Mesodermal cell (in vitro differentiated cells): ENCODE measurements around the gene PCDHGB2.

Source experiments
- H3K27ac ChIP-seq: 2 replicates; pipeline ENCODE4 v1.7.0; 2013; ENCODE audit warnings: mild to moderate bottlenecking, low read depth, low read length, moderate library complexity; ENCODE audit not compliant: severe bottlenecking
- H3K36me3 ChIP-seq: 2 replicates; pipeline ENCODE4 v1.7.1; 2013; ENCODE audit warnings: mild to moderate bottlenecking, low read length, moderate library complexity; ENCODE audit not compliant: control insufficient read depth, insufficient read depth
- H3K4me1 ChIP-seq: one replicate; pipeline ENCODE4 v1.7.1; 2013; ENCODE audit warnings: mild to moderate bottlenecking, low read length; ENCODE audit not compliant: insufficient read depth, control insufficient read depth, poor library complexity, severe bottlenecking
- H3K4me3 ChIP-seq: 2 replicates; pipeline ENCODE4 v1.7.0; 2013; ENCODE audit warnings: low read length, control low read depth, mild to moderate bottlenecking; ENCODE audit not compliant: insufficient read depth, poor library complexity, severe bottlenecking; ENCODE audit errors: extremely low read depth
- H3K9me3 ChIP-seq: 2 replicates; pipeline ENCODE4 v1.7.1; 2013; ENCODE audit warnings: mild to moderate bottlenecking, low read length, moderate library complexity; ENCODE audit not compliant: control insufficient read depth
- WGBS, 2 experiments: methylation state at CpG; one replicate each; pipeline ENCODE4 v1.1.5; 2013; ENCODE audit warnings: missing lambda C conversion rate in 2 of 2; ENCODE audit not compliant: insufficient coverage in 2 of 2; 5-methylcytosine and 5-hydroxymethylcytosine counted together

Gene PCDHGB2

GRCh38 chr5:141354900-141355469 is 4.8 kb upstream of the PCDHGB2 start, which contains the start of gene PCDHGA4:
PCDHGA4 (plus strand) TSS chr5:141355021; CDS start chr5:141355108, 87 bp downstream.
- Histone ChIP-seq H3K4me3 (no peak within 1 kb of the TSS), H3K27ac (no peak within 1 kb of the TSS)

GRCh38 chr5:141355641-141356040 is 4.2 kb upstream of the PCDHGB2 start:
- H3K4me1 ChIP-seq = no peaks in the 10 kb centered on the region
- 96 to 97% methylated on average over 22 to 24 of the region's 24 CpGs for WGBS, 2 experiments
- H3K36me3 ChIP-seq = no peaks in the 10 kb centered on the region
- H3K9me3 ChIP-seq = peaks cover 46% of the 10 kb centered on the region
- H3K4me3 ChIP-seq = no peak overlapping the region
- no peak overlapping the region for H3K27ac ChIP-seq

More at GRCh38 chr5:141354900-141355469, 4.8 kb upstream of the PCDHGB2 start, which contains the start of gene PCDHGA4:
- no peaks in the 10 kb centered on the region for H3K36me3 ChIP-seq
- H3K9me3 ChIP-seq = peaks cover 46% of the 10 kb centered on the region
- 90 to 92% methylated on average over 27 to 29 of the region's 29 CpGs for WGBS, 2 experiments
- H3K4me1 ChIP-seq = no peaks in the 10 kb centered on the region

- Histone ChIP-seq H3K4me1 (no peaks in the 10 kb centered on the region), H3K27ac (no peak overlapping the region), H3K9me3 (peaks cover 46% of the 10 kb centered on the region), H3K36me3 (no peaks in the 10 kb centered on the region), H3K4me3 (no peak overlapping the region)
- WGBS, 2 experiments = 80 to 89% methylated on average over 3 to 4 of the region's 5 CpGs
These were observed 3.7 kb upstream of the PCDHGB2 start for GRCh38 chr5:141356133-141356532.

- Histone ChIP-seq H3K27ac (no peak overlapping the region), H3K4me3 (no peak overlapping the region), H3K9me3 (peaks cover 47% of the 10 kb centered on the region)
These were observed 2.8 kb upstream of the PCDHGB2 start for GRCh38 chr5:141356950-141357349.

GRCh38 chr5:141360685-141361084 is 891 bp downstream of the PCDHGB2 start:
- H3K27ac ChIP-seq = no peak overlapping the region
- H3K9me3 ChIP-seq = peaks cover 50% of the 10 kb centered on the region
- H3K36me3 ChIP-seq = peaks cover 3% of the 10 kb centered on the region
- WGBS, 2 experiments = 94 to 95% methylated on average over 10 to 11 of the region's 15 CpGs
- H3K4me1 ChIP-seq = no peaks in the 10 kb centered on the region
- no peak overlapping the region for H3K4me3 ChIP-seq

More at GRCh38 chr5:141356950-141357349, 2.8 kb upstream of the PCDHGB2 start:
- H3K4me1 ChIP-seq = no peaks in the 10 kb centered on the region
- 92 to 97% methylated on average over 17 to 19 of the region's 19 CpGs for WGBS, 2 experiments
- H3K36me3 ChIP-seq = no peaks in the 10 kb centered on the region

- peaks cover 3% of the 10 kb centered on the region for H3K36me3 ChIP-seq
- no peak overlapping the region for H3K4me3 ChIP-seq
- no peaks in the 10 kb centered on the region for H3K4me1 ChIP-seq
- peaks cover 45% of the 10 kb centered on the region for H3K9me3 ChIP-seq
- no peak overlapping the region for H3K27ac ChIP-seq
These were observed 2.9 kb downstream of the PCDHGB2 start for GRCh38 chr5:141362719-141363118.

GRCh38 chr5:141363952-141364660 is 4.3 kb downstream of the PCDHGB2 start, which contains the start of gene PCDHGA5:
PCDHGA5 (plus strand) TSS chr5:141364162; CDS start chr5:141364331, 169 bp downstream.
- Histone ChIP-seq H3K27ac (no peak within 1 kb of the TSS), H3K4me3 (no peak within 1 kb of the TSS), H3K9me3 (peaks cover 45% of the 10 kb centered on the region), H3K36me3 (peaks cover 3% of the 10 kb centered on the region), H3K4me1 (no peaks in the 10 kb centered on the region)
- WGBS, 2 experiments = 92 to 95% methylated on average over 24 to 25 of the region's 34 CpGs

- Histone ChIP-seq H3K4me1 (no peaks in the 10 kb centered on the region), H3K27ac (no peak overlapping the region), H3K4me3 (no peak overlapping the region), H3K36me3 (peaks cover 3% of the 10 kb centered on the region), H3K9me3 (peaks cover 32% of the 10 kb centered on the region)
- WGBS, 2 experiments = 95 to 96% methylated on average over 44 to 45 of the region's 46 CpGs
These were observed 6.5 kb downstream of the PCDHGB2 start for GRCh38 chr5:141366016-141366896.

GRCh38 chr5:141369994-141370848 is 10.4 kb downstream of the PCDHGB2 start, which contains the start of gene PCDHGB3:
PCDHGB3 (plus strand) TSS chr5:141370242; CDS start chr5:141370395, 153 bp downstream.
- H3K4me3 ChIP-seq = no peak within 1 kb of the TSS
- peaks cover 28% of the 10 kb centered on the region for H3K9me3 ChIP-seq

More at GRCh38 chr5:141369994-141370848, 10.4 kb downstream of the PCDHGB2 start, which contains the start of gene PCDHGB3:
- H3K36me3 ChIP-seq = no peaks in the 10 kb centered on the region
- 94% methylated on average over 31 to 32 of the region's 32 CpGs for WGBS, 2 experiments
- no peaks in the 10 kb centered on the region for H3K4me1 ChIP-seq
- H3K27ac ChIP-seq = no peak within 1 kb of the TSS
